HG03139 (cell line): Measurements from ENCODE around the gene EPHA4.

ENCODE experiments used
- ATAC-seq: cut with Tn5 transposase; IDR thresholded peaks from one replicate; pipeline ENCODE4 v1.9.1; 2021; ENCODE audit not compliant: unreplicated experiment

The EPHA4 gene

DNA sequence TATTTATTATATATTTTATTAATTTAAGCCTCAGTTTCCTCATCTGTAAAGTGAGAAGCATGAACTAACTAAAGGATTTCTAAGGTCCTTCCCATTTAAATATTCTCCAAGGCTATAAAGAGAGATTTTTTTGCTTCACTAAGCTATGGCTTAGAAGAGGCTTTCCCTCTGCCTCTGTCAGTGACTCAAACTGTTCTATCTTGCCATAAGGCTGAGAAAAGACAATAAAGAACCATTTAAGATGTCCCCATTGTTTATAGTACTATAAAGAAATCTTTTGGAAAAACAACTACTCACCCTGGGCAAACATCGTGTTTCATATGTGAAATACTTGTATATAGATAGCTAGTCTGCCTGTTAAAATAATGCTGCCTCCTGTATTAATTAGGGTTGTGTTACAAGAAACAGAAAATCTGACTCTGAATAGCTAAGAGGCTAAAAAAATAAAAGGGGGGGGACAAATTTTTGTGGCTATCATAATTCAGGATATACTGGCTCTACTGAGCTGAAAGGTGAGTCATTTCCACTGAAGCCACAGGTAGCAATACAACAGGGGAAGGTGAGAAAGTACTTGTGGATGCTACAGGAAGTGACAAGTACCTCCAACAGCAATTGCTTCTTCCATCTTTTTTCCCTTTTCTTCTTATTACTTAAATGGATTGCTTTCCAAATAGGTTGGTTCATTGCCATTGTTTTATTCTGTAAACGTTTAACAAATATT is 25.4 kb downstream of the EPHA4 start:
- ATAC-seq = no peak

- ATAC-seq = no peak
Observed at GRCh38 chr2:221541131-221541735, 30.9 kb downstream of the EPHA4 start.

DNA sequence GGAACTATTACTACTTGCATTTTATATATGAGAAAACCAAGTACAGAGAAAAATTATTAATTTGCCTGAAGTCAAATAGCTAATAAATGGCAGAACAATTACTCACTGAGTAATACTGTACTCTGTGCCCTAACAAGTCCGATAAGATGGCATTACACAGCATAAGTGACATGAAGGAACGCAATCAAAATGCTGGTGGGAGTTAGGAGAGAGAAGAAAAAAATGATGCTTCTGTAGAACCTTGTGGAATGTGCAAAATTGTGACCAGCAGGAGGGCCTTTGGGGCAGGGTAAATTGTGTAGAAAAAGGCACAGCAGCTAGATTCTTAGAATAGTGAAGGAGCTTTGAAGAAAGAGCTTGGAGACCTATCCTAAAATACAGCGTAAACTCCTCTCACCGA is 32.9 kb downstream of the EPHA4 start:
- ATAC-seq = no peak

- no peak for ATAC-seq
Observed at GRCh38 chr2:221535824-221536223, 36.3 kb downstream of the EPHA4 start.

- no peak for ATAC-seq
Observed at GRCh38 chr2:221533299-221533698, 38.8 kb downstream of the EPHA4 start.

- no peak for ATAC-seq
Observed at GRCh38 chr2:221532641-221533040, 39.5 kb downstream of the EPHA4 start.

- no peak for ATAC-seq
Observed at GRCh38 chr2:221530653-221531037, 41.5 kb downstream of the EPHA4 start.

DNA sequence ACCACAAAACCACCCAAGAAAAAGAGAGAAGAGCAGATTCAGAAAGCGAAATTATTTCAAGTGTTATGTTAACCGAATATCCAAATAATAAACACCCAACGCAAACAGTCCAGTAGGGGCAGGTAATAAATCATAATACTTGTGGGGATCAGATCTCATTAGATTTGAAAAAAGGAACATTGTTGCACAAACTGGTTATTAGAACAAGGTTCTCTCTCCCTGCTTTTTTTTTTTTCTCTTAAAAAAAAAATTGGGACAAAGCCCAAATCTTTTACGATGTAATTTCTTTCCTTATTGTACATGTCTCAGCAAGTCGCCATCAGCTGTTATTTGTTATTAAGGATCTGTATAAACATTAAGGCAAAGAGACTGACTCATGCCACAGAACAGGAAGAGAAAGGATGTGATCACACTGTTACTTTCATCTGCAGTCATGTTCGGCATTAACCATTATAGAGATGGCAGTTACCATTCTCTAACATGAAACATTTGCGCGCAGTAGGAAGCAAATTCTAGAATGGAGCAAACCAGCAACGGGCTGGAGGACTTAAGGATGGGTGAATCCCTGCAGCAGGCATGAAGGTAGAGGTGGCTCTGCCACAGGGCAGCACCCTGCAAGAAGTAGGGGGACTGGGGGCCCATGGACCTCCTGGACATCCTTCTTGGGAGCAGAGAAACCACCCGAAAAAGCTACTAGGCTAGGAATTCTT is 42.0 kb downstream of the EPHA4 start:
- ATAC-seq = no peak

GRCh38 chr2:221529177-221529942 is 42.7 kb downstream of the EPHA4 start:
- no peak for ATAC-seq

GRCh38 chr2:221527776-221528309 is 44.3 kb downstream of the EPHA4 start:
- ATAC-seq = no peak

DNA sequence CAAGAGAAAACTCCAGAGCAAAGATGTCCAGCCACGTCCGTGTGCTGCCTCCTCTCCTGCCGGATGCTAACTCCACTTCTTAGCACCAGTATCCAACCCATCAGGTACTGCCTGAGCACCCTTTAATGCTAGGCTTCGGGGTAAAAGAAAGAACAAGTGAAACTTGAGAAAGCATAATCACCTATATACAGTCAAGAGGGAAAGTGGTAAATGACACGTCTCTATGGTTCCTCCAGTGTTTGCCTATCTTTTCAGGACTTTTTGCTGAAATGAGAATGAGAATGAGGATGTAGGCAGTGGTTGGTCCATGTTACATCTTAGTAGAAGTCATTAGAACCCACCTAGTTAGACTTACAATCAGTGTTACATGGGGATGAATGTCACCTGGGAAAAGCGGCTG is 47.9 kb downstream of the EPHA4 start:
- no peak for ATAC-seq

DNA sequence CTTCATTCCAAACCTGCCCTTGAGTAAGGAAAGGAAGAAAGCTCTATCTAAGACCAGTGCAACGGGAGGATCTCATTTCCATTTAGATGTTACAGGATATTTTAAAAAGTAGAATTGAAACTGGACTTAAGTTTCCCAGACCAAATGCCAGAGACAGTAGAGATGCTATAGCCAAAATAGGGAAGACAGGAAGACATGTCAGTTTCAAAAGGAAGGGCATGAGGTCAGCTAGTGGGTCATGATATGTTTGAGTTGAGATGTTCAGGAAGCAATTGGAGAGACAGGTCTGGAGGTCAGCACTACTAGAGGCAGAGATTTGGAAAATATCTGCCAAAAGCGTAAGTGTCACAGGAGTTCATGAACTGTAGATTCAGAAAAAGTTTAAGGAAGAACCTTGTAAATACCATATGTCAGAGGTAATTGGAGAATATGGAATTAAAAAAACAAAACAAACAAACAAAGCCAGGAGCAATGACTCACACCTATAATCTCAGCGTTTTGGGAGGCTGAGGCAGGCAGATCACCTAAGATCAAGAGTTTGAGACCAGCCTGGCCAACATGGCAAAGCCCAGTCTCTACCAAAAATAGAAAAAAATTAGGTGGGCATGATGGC is 50.8 kb downstream of the EPHA4 start:
- ATAC-seq = no peak

- no peak for ATAC-seq
Observed at GRCh38 chr2:221518935-221519625, 53.0 kb downstream of the EPHA4 start.

- ATAC-seq = peak; percentile 58
Observed at GRCh38 chr2:221518201-221518934, 53.7 kb downstream of the EPHA4 start.

- ATAC-seq = peak; percentile 89
Observed at GRCh38 chr2:221517696-221518151, 54.4 kb downstream of the EPHA4 start.

DNA sequence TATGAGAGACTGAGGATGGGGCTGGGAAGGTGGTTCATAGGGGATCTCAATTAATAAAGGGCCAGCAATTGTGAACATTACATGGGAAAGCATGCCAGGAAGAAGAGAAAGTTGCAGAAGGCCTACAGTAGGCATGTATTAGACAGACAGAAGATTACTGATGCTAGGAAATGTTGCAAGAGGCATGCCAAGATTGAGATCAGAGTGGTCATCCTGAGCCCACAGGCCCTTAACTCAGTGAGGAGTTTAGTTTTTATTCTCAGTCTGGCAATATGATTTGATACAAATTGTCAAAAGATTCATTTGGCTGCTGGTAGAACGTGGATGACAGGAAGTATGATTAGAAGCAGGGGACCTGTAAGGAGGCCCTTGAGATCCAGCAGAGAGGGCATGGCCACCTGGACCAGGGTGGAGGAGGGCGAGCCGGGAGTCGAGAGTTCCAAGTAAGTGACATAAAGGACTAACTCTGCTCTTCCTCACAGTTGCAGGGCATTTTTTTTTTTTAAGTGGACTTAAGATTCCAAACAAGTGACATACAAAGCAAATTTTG is 54.9 kb downstream of the EPHA4 start:
- no peak for ATAC-seq

DNA sequence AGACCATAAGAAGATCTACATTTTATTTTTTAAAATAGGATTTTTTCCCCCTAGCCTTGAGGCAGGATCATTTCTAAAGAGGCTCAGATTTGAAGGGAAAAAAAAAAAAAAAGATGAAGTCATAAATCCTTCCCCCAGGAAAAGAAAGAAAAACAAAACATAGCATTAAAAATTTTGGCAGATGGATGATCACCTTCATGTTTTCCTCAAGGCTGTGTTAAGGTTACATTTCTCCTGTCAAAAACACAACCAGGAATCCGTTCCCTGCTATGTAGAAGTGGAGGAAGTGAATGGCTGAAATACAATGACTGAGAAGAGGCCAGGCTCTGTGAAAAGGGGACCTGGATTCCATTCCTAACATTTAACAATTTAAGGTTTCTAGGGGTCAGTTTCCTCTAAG is 56.2 kb downstream of the EPHA4 start:
- ATAC-seq = no peak

GRCh38 chr2:221514305-221515040 is 57.6 kb downstream of the EPHA4 start:
- ATAC-seq = no peak
